ENCODE data around the gene MMP14. TPM values are rescaled to one million over a fixed set of nuclear protein-coding genes. Genes with fewer than 3 reads are reported as not detected.

Gene MMP14
- total and polyA plus RNA-seq, 2 of the 8 experiments (the other 6 are each of a cell fraction or from before 2014, with no cell fraction given): 58.2 to 86.8 TPM

DNA sequence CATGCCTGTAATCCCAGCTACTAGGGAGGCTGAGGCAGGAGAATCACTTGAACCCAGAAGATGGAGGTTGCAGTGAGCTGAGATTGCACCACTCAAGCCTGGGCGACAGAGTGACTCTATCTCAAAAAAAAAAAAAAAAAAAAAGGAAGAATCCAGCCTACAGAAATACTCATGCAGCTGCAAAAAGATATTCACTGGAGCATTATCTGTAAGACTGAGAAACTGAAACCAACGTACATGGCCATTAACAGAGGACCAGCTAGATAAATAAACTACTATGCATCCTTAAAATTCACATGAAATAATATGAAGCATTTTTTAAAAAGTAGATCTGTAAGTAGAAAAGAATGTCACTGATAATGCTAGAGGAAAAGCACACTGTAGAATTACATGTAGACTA lies 24.7 kb upstream of the MMP14 start:
- Histone ChIP-seq H4K91ac (replicated peaks; ENCODE audit: insufficient read length, low read length) (no peak overlapping the region), H3K23ac (ENCODE audit: insufficient read length) (no peak overlapping the region), H2BK15ac (ENCODE audit: low read length) (no peak overlapping the region), H4K5ac (ENCODE audit: insufficient read length, low read depth, low read length) (no peak overlapping the region), H3K27ac (ENCODE audit: low read depth, low read length) (no peak overlapping the region), H3K9me3 (ENCODE audit: insufficient read depth in 2 of 2, low read depth in 1 of 2, low read length in 1 of 2) (no peaks in the 10 kb centered on the region), H2BK5ac (ENCODE audit: low read depth, low read length) (no peak overlapping the region), H4K20me1 (replicated peaks in 1 of 2; ENCODE audit: control insufficient read depth in 1 of 2, insufficient read depth in 2 of 2, low read length in 2 of 2) (no peaks in the 10 kb centered on the region), H3K23me2 (ENCODE audit: low read depth, low read length) (no peaks in the 10 kb centered on the region; the same call in 1 of the 2 replicates), H3K18ac (ENCODE audit: extremely low read depth, low read length) (no peak overlapping the region), H2AK5ac (ENCODE audit: low read depth, low read length) (no peak overlapping the region), H2BK12ac (ENCODE audit: low read depth, low read length) (no peak overlapping the region), H3K4me3 (ENCODE audit: extremely low read depth in 1 of 4, insufficient read depth in 2 of 4, low read depth in 3 of 4, low read length in 4 of 4) (no peak overlapping the region), H3K56ac (replicated peaks; ENCODE audit: insufficient read length, low read depth, low read length) (no peak overlapping the region), H3K4me2 (ENCODE audit: insufficient read depth in 1 of 2, low read depth in 2 of 2, low read length in 2 of 2) (no peak overlapping the region), H2AFZ (ENCODE audit: low read length) (no peak overlapping the region), H4K8ac (ENCODE audit: extremely low read depth, insufficient read depth, low read length) (no peak overlapping the region), H3K4me1 (replicated peaks in 1 of 4; ENCODE audit: control insufficient read depth in 3 of 4, insufficient read depth in 4 of 4, low read length in 3 of 4) (peaks cover 5 to 18% (median 11%) of the 10 kb centered on the region in 4 experiments), H2BK120ac (replicated peaks; ENCODE audit: low read depth, low read length) (no peak overlapping the region), H3K4ac (replicated peaks; ENCODE audit: insufficient read length, low read depth, low read length) (no peak overlapping the region), H3K79me1 (ENCODE audit: low read depth, low read length) (no peaks in the 10 kb centered on the region), H2BK20ac (ENCODE audit: low read length) (no peak overlapping the region), H3K9ac (replicated peaks in 1 of 4; ENCODE audit: extremely low read depth in 1 of 4, low read depth in 3 of 4, low read length in 3 of 4) (no peak overlapping the region), H3K14ac (ENCODE audit: insufficient read length) (no peak overlapping the region), H3K79me2 (ENCODE audit: control insufficient read depth in 1 of 2, insufficient read depth in 2 of 2, low read length in 2 of 2) (no peaks in the 10 kb centered on the region), H3K27me3 (replicated peaks in 1 of 4; ENCODE audit: control insufficient read depth in 3 of 4, extremely low read depth in 1 of 4, insufficient read depth in 3 of 4, low read length in 3 of 4) (no peaks in the 10 kb centered on the region), H3K36me3 (ENCODE audit: control insufficient read depth in 2 of 4, insufficient read depth in 4 of 4, low read length in 3 of 4) (no peaks in the 10 kb centered on the region)
- ChIA-PET POLR2A (ENCODE audit: partially characterized antibody) (interaction anchor here (1.1 to 2.2 kb wide), 2 partner anchors 10 to 25 kb away, joined by 4 to 8 read pairs; no protein-coding TSS in a partner anchor), CTCF (ENCODE audit: partially characterized antibody) (interaction anchor here (0.7 to 53.1 kb wide), 7 partner anchors 9 to 413 kb away, joined by 3 to 1562 read pairs (median 4); partner anchors contain the start of genes LRP10, MMP14 and REM2)
- FAIRE-seq: no peak
- no peak for DNase-seq (ENCODE audit: low read depth in 1 of 2, low spot score in 2 of 2)
- WGBS, 2 experiments (ENCODE audit: extremely low coverage in 1 of 2, insufficient coverage in 1 of 2, insufficient read length in 1 of 2, insufficient replicate concordance in 2 of 2, low coverage in 1 of 2, low lambda C conversion rate in 2 of 2, missing lambda C conversion rate in 1 of 2): 82% methylated on average over 2 of the region's 2 CpGs; no CpG with 5 or more reads in 1 of the 2 experiments
- TF ChIP-seq TAF1 (IDR thresholded peaks at IDR 0.05; ENCODE audit: low read depth, low read length) (no peak), SIN3A (conservative IDR thresholded peaks at IDR 0.05 in 1 of 2, IDR thresholded peaks at IDR 0.05 in 1 of 2; ENCODE audit: low read depth in 1 of 2, low read length in 2 of 2) (no peak), RFX5 (IDR thresholded peaks at IDR 0.05; ENCODE audit: borderline replicate concordance, low read depth, low read length) (no peak), EZH2 (IDR thresholded peaks at IDR 0.05; ENCODE audit: low read depth, low read length, severe bottlenecking) (no peak), HDAC2 (IDR thresholded peaks at IDR 0.05; ENCODE audit: borderline replicate concordance in 1 of 2, low read depth in 2 of 2, low read length in 2 of 2) (no peak), CBX8 (IDR thresholded peaks at IDR 0.05; ENCODE audit: borderline replicate concordance, low read depth, low read length) (no peak), POU5F1 (IDR thresholded peaks at IDR 0.05; ENCODE audit: low read depth, low read length) (no peak), BCL11A (IDR thresholded peaks at IDR 0.05; ENCODE audit: low read depth in 2 of 2, low read length in 2 of 2) (no peak)

All from H1 (cell line).